ENCODE measurements around the gene DNAJC24. TPM values are rescaled to one million over a fixed set of nuclear protein-coding genes. Genes with fewer than 3 reads are reported as not detected.

The DNAJC24 gene
- total and polyA plus RNA-seq, 2 of the 4 experiments (the other 2 are of a cell fraction), result 8.2 to 8.9 TPM

- BruUV-seq (replicated peaks), result no TSS peak
- no peak overlapping the region for H2BK5ac ChIP-seq (ENCODE audit: low read depth, low read length, poor library complexity, severe bottlenecking)
Measured at GRCh38 chr11:31433851-31434250, 64.2 kb downstream of the DNAJC24 start.

More at GRCh38 chr11:31433851-31434250, 64.2 kb downstream of the DNAJC24 start:
- H2BK15ac ChIP-seq (ENCODE audit: low read depth, low read length), result no peak overlapping the region
- H3K23ac ChIP-seq (ENCODE audit: low read depth, low read length), result no peak overlapping the region
- no peak overlapping the region for H3K4ac ChIP-seq (ENCODE audit: low read depth, low read length)
- peaks cover 1% of the 10 kb centered on the region; the same call in 1 of the 2 replicates for H3K36me3 ChIP-seq (ENCODE audit: control insufficient read depth, insufficient read depth, low read length)
- H3K9me3 ChIP-seq (ENCODE audit: control insufficient read depth, insufficient read depth, low read length), result no peaks in the 10 kb centered on the region
- no peak overlapping the region for H4K91ac ChIP-seq (ENCODE audit: insufficient read depth, low read depth, low read length)
- H3K4me1 ChIP-seq (ENCODE audit: control insufficient read depth, insufficient read depth, low read length), result no peaks in the 10 kb centered on the region
- DNase-seq, result no peak
- H3K14ac ChIP-seq (replicated peaks; ENCODE audit: low read depth, low read length), result no peak overlapping the region
- TF ChIP-seq SMC3 (IDR thresholded peaks at IDR 0.05; ENCODE audit: low read depth, low read length) (no peak), MXI1 (IDR thresholded peaks at IDR 0.05; ENCODE audit: borderline replicate concordance, low read depth, low read length) (no peak), RFX5 (IDR thresholded peaks at IDR 0.05; ENCODE audit: low read depth, low read length) (no peak), ELK1 (IDR thresholded peaks at IDR 0.05; ENCODE audit: borderline replicate concordance, low read depth, low read length) (no peak), CHD1 (IDR thresholded peaks at IDR 0.05; ENCODE audit: low read depth, low read length) (no peak), RAD21 (IDR thresholded peaks at IDR 0.05; ENCODE audit: low read length) (no peak), NFE2L2 (IDR thresholded peaks at IDR 0.05; ENCODE audit: low read depth, low read length) (no peak), FOS (IDR thresholded peaks at IDR 0.05; ENCODE audit: low read depth, low read length) (no peak), MAZ (IDR thresholded peaks at IDR 0.05; ENCODE audit: borderline replicate concordance, low read depth, low read length) (no peak), RCOR1 (IDR thresholded peaks at IDR 0.05; ENCODE audit: insufficient replicate concordance, low read length) (no peak), BHLHE40 (IDR thresholded peaks at IDR 0.05; ENCODE audit: low read depth, low read length) (no peak), CTCF (conservative IDR thresholded peaks at IDR 0.05; ENCODE audit: low read depth, low read length) (no peak), POLR2A (IDR thresholded peaks at IDR 0.05; ENCODE audit: low read depth, low read length) (no peak), CEBPB (IDR thresholded peaks at IDR 0.05; ENCODE audit: low read depth, low read length) (no peak), MAFK (IDR thresholded peaks at IDR 0.05; ENCODE audit: low read depth, low read length) (no peak), USF2 (IDR thresholded peaks at IDR 0.05; ENCODE audit: low read depth, low read length) (no peak)
- no peak overlapping the region for H2AK5ac ChIP-seq (ENCODE audit: low read depth, low read length)
- dilution Hi-C loops (cut with HindIII; ENCODE audit: low sequenced_read_pairs, unreplicated experiment), result no loop called here
- intact Hi-C loops (cut with micrococcal nuclease), result no loop called here
- H3K4me2 ChIP-seq (ENCODE audit: low read depth, low read length), result no peak overlapping the region
- in situ Hi-C loops (cut with MboI; ENCODE audit: low sequenced_read_pairs), result no loop called here
- H3K27me3 ChIP-seq (ENCODE audit: control insufficient read depth, insufficient read depth, low read length), result no peaks in the 10 kb centered on the region
- H3K56ac ChIP-seq (ENCODE audit: extremely low read depth, insufficient read depth, low read length), result no peak overlapping the region
- H2AFZ ChIP-seq (replicated peaks; ENCODE audit: low read length, poor library complexity), result no peak overlapping the region
- no CpG with 5 or more reads among the region's 1 CpG for WGBS, 2 experiments (ENCODE audit: extremely low coverage in 2 of 2, insufficient read length in 1 of 2)
- CTCF ChIA-PET, result no interaction called here
- POLR2A ChIA-PET (ENCODE audit: unreplicated experiment), result no interaction called here
- no peak overlapping the region for H2BK120ac ChIP-seq (ENCODE audit: low read depth, low read length)
- H3K18ac ChIP-seq (ENCODE audit: low read depth, low read length), result no peak overlapping the region
- ATAC-seq (ENCODE audit: low read depth), result no peak
- no peak overlapping the region for H3K9ac ChIP-seq (ENCODE audit: low read depth, low read length)
- no peak overlapping the region for H3K27ac ChIP-seq (ENCODE audit: insufficient read depth, low read length)
- no peaks in the 10 kb centered on the region for H3K79me1 ChIP-seq (ENCODE audit: low read depth in 1 of 2, low read length in 2 of 2)
- H4K8ac ChIP-seq (ENCODE audit: low read depth in 2 of 2, low read length in 2 of 2), result no peak overlapping the region
- 0 out of 2 replicates have a peak, but pooled peaks cover 2% of the 10 kb centered on the region for H3K9me1 ChIP-seq (ENCODE audit: insufficient read depth, low read length)
- H4K20me1 ChIP-seq (ENCODE audit: insufficient read depth, low read length), result peaks cover 5% of the 10 kb centered on the region; the same call in 1 of the 2 replicates
- H2BK20ac ChIP-seq (ENCODE audit: low read depth, low read length), result no peak overlapping the region
- no peak overlapping the region for H4K5ac ChIP-seq (ENCODE audit: low read depth, low read length)
- H3K4me3 ChIP-seq (ENCODE audit: insufficient read depth, low read depth, low read length), result no peak overlapping the region
- H2AK9ac ChIP-seq (replicated peaks; ENCODE audit: low read depth, low read length, poor library complexity), result no peak overlapping the region

All from IMR-90 (cell line).